Activated CD8-positive, alpha-beta T cell treated with anti-CD3 and anti-CD28 coated beads for 36 hours (primary cell): ENCODE data around the gene LAMA4. TPM values are rescaled to one million over a fixed set of nuclear protein-coding genes. Genes with fewer than 3 reads are reported as not detected.

Experiments used
- ATAC-seq: fragments of 200-7000 bp; cut with Tn5 transposase; one replicate; pipeline ENCODE4 v1.10.0; 2021; ENCODE audit warnings: mild to moderate bottlenecking, moderate library complexity
- CTCF ChIA-PET: fragments of 350-600 bp; sonication (Branson Sonifier 250); formaldehyde crosslinking; loops from one replicate; lab custom pipeline; 2021; ENCODE audit warnings: antibody characterized with exemption; lab: Charles Lee
- POLR2A ChIA-PET: fragments of 350-600 bp; sonication (Branson Sonifier 250); formaldehyde crosslinking; loops from one replicate; lab custom pipeline; 2021; ENCODE audit warnings: antibody characterized with exemption; lab: Charles Lee
- DNase-seq: peaks from one replicate; pipeline ENCODE4 v3.0.0-alpha.2; 2020
- H3K27ac Mint-ChIP-seq: one replicate; pipeline ENCODE4 v1.8.0; 2021; ENCODE audit warnings: mild to moderate bottlenecking, mixed read lengths
- H3K27me3 Mint-ChIP-seq: one replicate; pipeline ENCODE4 v1.8.0; 2021; ENCODE audit warnings: mixed read lengths
- H3K36me3 Mint-ChIP-seq: one replicate; pipeline ENCODE4 v1.8.0; 2021; ENCODE audit warnings: low read depth, mixed read lengths
- H3K4me1 Mint-ChIP-seq: one replicate; pipeline ENCODE4 v1.8.0; 2021; ENCODE audit warnings: low read depth, mixed read lengths
- H3K4me3 Mint-ChIP-seq: one replicate; pipeline ENCODE4 v1.8.0; 2021; ENCODE audit warnings: mild to moderate bottlenecking, moderate library complexity, mixed read lengths
- H3K9me3 Mint-ChIP-seq: one replicate; pipeline ENCODE4 v1.8.0; 2021; ENCODE audit warnings: mixed read lengths
- CTCF ChIP-seq: fragments of 200-600 bp; IDR thresholded peaks from one replicate; pipeline ENCODE4 v1.8.0; 2022; ENCODE audit warnings: antibody characterized with exemption, mild to moderate bottlenecking
- intact Hi-C: fragments of 100-400 bp; cut with micrococcal nuclease; formaldehyde crosslinking; loops from one replicate; pipeline ENCODE4 v1.10.0; 2022
- total RNA-seq, 2 experiments: library from RNA; stranded (reverse); gene quantifications; one replicate each; pipeline ENCODE4 v1.2.3, GENCODE V29; 2021

LAMA4 gene
- total RNA-seq, 2 experiments from 2014 or later, result not detected

- no peak overlapping the region for H3K4me3 Mint-ChIP-seq
- ChIA-PET CTCF (interaction anchor here (1.4 kb wide), 1 partner anchor 21 kb away, joined by 4 read pairs; no protein-coding TSS in a partner anchor), POLR2A (no interaction called here)
- no peaks in the 10 kb centered on the region for H3K36me3 Mint-ChIP-seq
- ATAC-seq (no peak), DNase-seq (no peak)
- TF ChIP-seq CTCF, result no peak
- H3K4me1 Mint-ChIP-seq, result peaks cover 4% of the 10 kb centered on the region
- intact Hi-C loops, result no loop called here
- H3K9me3 Mint-ChIP-seq, result no peaks in the 10 kb centered on the region
- peaks cover 10% of the 10 kb centered on the region for H3K27me3 Mint-ChIP-seq
- H3K27ac Mint-ChIP-seq, result no peak overlapping the region
Measured at GRCh38 chr6:112184951-112185350, 69.4 kb downstream of the LAMA4 start.

GRCh38 chr6:112183271-112183671 is 71.1 kb downstream of the LAMA4 start:
- DNase-seq (no peak), ATAC-seq (no peak)
- no peak for TF ChIP-seq CTCF
- Mint-ChIP-seq H3K27me3 (peaks cover 13% of the 10 kb centered on the region), H3K9me3 (no peaks in the 10 kb centered on the region), H3K4me3 (no peak overlapping the region), H3K36me3 (no peaks in the 10 kb centered on the region), H3K4me1 (peaks cover 4% of the 10 kb centered on the region), H3K27ac (no peak overlapping the region)
- intact Hi-C loops, result no loop called here
- ChIA-PET CTCF (interaction anchor here (0.7 to 1.4 kb wide), 3 partner anchors 9 to 136 kb away, joined by 3 to 9 read pairs (median 3); no protein-coding TSS in a partner anchor), POLR2A (no interaction called here)

- Mint-ChIP-seq H3K4me1 (no peaks in the 10 kb centered on the region), H3K4me3 (no peak overlapping the region), H3K36me3 (no peaks in the 10 kb centered on the region), H3K27me3 (peaks cover 14% of the 10 kb centered on the region), H3K9me3 (no peaks in the 10 kb centered on the region), H3K27ac (no peak overlapping the region)
- ATAC-seq (no peak), DNase-seq (no peak)
- no peak for TF ChIP-seq CTCF
- ChIA-PET CTCF (interaction anchor here (1.0 to 6.6 kb wide), 17 partner anchors 13 to 1727 kb away, joined by 3 to 146 read pairs (median 7); partner anchors contain the start of genes FAM229B and TUBE1), POLR2A (interaction anchor here (1.1 kb wide), 2 partner anchors 12 to 134 kb away, joined by 3 to 4 read pairs; no protein-coding TSS in a partner anchor)
- intact Hi-C loops, result no loop called here
Measured at GRCh38 chr6:112181130-112181529, 73.2 kb downstream of the LAMA4 start.

- peak; percentile 83 for ATAC-seq
- intact Hi-C loops, result loop anchor here (1.0 kb wide), 1 partner anchor 132 kb away; no protein-coding TSS in a partner anchor
- no peaks in the 10 kb centered on the region for H3K4me1 Mint-ChIP-seq
- TF ChIP-seq CTCF, result peak; percentile 91
- ChIA-PET CTCF (interaction anchor here (0.6 to 6.6 kb wide), 45 partner anchors 9 to 1728 kb away, joined by 3 to 146 read pairs (median 6); partner anchors contain the start of genes FAM229B, LAMA4 and TUBE1), POLR2A (interaction anchor here (0.6 to 1.1 kb wide), 3 partner anchors 13 to 135 kb away, joined by 3 to 4 read pairs (median 3); no protein-coding TSS in a partner anchor)
- peaks cover 14% of the 10 kb centered on the region for H3K27me3 Mint-ChIP-seq
- H3K9me3 Mint-ChIP-seq, result no peaks in the 10 kb centered on the region
- H3K36me3 Mint-ChIP-seq, result no peaks in the 10 kb centered on the region
- no peak overlapping the region for H3K4me3 Mint-ChIP-seq
- no peak overlapping the region for H3K27ac Mint-ChIP-seq
- peak; percentile 56 for DNase-seq
Measured at GRCh38 chr6:112180095-112180820, 74.1 kb downstream of the LAMA4 start.

GRCh38 chr6:112179631-112180030 is 74.7 kb downstream of the LAMA4 start:
- Mint-ChIP-seq H3K27ac (no peak overlapping the region), H3K9me3 (no peaks in the 10 kb centered on the region), H3K27me3 (peaks cover 17% of the 10 kb centered on the region), H3K4me3 (no peak overlapping the region), H3K4me1 (no peaks in the 10 kb centered on the region), H3K36me3 (no peaks in the 10 kb centered on the region)
- ATAC-seq (no peak), DNase-seq (no peak)
- intact Hi-C loops, result loop anchor here (1.0 kb wide), 1 partner anchor 133 kb away; no protein-coding TSS in a partner anchor
- TF ChIP-seq CTCF, result no peak
- CTCF ChIA-PET, result interaction anchor here (0.6 to 6.6 kb wide), 44 partner anchors 8 to 1728 kb away, joined by 3 to 146 read pairs (median 6); partner anchors contain the start of genes FAM229B, LAMA4 and TUBE1
- POLR2A ChIA-PET, result interaction anchor here (0.6 kb wide), 1 partner anchor 93 kb away, joined by 3 read pairs; no protein-coding TSS in a partner anchor
